ENCODE measurements around the gene DCAF17.
"Not testable (repeated sequence)": the region's sequence is repeated elsewhere in the genome, so short reads cannot be mapped to it uniquely, and the experiment has no call there.

Gene DCAF17

GRCh38 chr2:171530859-171531258, 96.8 kb downstream of the DCAF17 start:
- DNase-seq, H3K4me3 Mint-ChIP-seq, ATAC-seq, H3K9me3 Mint-ChIP-seq, H3K27ac Mint-ChIP-seq, H3K4me1 Mint-ChIP-seq: not testable (repeated sequence)
- H3K27me3 Mint-ChIP-seq: peaks cover 22% of the 10 kb centered on the region

DNA sequence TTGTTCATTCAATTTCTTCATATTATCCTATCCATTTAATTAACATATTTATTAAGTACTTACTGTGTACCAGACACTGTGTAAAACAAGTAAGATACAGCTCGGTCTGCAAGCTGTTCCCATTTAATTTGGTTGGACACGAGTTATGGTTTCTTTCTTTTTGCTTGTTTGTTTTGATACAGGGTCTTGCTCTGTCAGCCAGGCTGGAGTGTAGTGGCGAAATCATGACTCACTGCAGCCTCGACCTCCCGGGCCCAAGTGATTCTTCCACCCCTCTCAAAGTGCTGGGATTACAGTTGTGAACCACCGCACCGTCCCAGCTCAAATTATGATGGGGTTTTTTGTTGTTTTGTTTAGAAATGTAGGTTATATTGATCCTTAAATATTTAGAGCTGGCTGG, 97.3 kb downstream of the DCAF17 start:
- Mint-ChIP-seq H3K27me3 (peaks cover 23% of the 10 kb centered on the region), H3K4me1 (no peaks in the 10 kb centered on the region), H3K4me3 (no peak overlapping the region), H3K9me3 (peaks cover 5 to 8% of the 10 kb centered on the region in 2 donors), H3K27ac (no peak overlapping the region)
- no peak for ATAC-seq
- DNase-seq: no peak

DNA sequence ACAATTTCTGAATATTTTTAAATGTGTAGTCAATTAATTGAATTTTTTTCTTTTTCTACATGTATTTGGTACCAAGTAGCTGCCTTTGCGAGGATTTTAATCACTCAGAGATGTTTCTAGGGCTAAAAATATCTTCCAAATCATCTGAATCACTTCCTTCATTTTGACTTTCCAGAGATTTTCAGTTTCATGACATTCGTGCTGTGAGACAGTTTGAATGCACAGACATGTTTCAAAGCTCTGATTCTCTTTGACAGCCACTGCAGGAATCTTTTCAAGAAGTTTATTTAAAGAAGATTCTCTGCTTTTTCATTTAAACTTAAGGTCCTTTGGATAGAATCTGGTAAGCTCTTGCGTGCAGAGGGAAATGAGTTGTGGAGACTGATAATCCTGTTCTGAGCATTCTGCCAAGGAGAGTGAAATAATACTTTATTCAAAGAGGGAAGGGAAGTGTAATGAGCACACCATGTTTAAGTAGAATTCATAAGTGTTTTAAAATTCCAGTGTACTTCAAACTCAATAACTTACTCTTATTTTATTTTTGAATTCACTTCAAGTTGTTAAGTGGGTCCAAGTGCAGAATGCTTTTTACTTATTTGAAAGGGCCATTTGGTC, 97.9 kb downstream of the DCAF17 start:
- no peaks in the 10 kb centered on the region for H3K4me1 Mint-ChIP-seq
- ATAC-seq (no peak), DNase-seq (no peak)
- no peak overlapping the region for H3K4me3 Mint-ChIP-seq
- no peak overlapping the region for H3K27ac Mint-ChIP-seq
- peaks cover 5 to 8% of the 10 kb centered on the region in 2 donors for H3K9me3 Mint-ChIP-seq
- peaks cover 30% of the 10 kb centered on the region for H3K27me3 Mint-ChIP-seq

DNA sequence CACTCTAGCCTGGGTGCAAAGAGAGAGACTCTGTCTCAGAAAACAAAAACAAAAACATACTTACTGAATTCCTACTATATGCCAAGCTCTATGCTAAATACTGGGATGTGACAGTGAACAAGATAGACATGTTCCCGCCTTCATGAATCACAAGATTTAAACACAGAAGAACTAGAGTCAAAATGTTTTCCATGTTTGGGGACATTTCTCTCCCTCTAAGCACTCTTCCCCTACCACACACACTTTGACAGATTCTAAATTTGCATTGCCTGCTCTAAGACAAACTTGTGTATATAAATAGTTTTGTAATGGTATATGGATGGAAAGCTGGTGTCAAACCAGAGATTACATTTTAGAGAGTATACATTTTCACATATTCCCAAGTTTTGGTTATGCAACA, 99.3 kb downstream of the DCAF17 start:
- no peak for DNase-seq
- peaks cover 30% of the 10 kb centered on the region for H3K27me3 Mint-ChIP-seq
- H3K4me1 Mint-ChIP-seq: no peaks in the 10 kb centered on the region
- peaks cover 5 to 8% of the 10 kb centered on the region in 2 donors for H3K9me3 Mint-ChIP-seq
- H3K4me3 Mint-ChIP-seq: no peak overlapping the region
- H3K27ac Mint-ChIP-seq: no peak overlapping the region
- ATAC-seq: no peak

Measured in stimulated activated naive CD8-positive, alpha-beta T cell treated with anti-CD3 and anti-CD28 coated beads, Interleukin-15, amount 100 ng/mL, for 72 hours (primary cell).